Body of pancreas (tissue), 4 donors: ENCODE results near the gene CRTAP.

Source experiments
- POLR2A ChIP-seq, 3 donors: fragments of 450-650 bp; IDR thresholded peaks; one replicate each; pipeline ENCODE4 v1.6.1; 2016; ENCODE audit warnings: antibody characterized with exemption in 3 of 3, mild to moderate bottlenecking in 2 of 3
- TF ChIP-seq, protein P1 (sequence below), 7 experiments: fragments of 450-650 bp in 4 of 7; fragments of 200-600 bp in 3 of 7; sonication (generic) in 3 of 7; IDR thresholded peaks; one replicate each; pipeline ENCODE4 v1.5.1; 2016 to 2019; ENCODE audit warnings: antibody characterized with exemption in 7 of 7

DNA sequence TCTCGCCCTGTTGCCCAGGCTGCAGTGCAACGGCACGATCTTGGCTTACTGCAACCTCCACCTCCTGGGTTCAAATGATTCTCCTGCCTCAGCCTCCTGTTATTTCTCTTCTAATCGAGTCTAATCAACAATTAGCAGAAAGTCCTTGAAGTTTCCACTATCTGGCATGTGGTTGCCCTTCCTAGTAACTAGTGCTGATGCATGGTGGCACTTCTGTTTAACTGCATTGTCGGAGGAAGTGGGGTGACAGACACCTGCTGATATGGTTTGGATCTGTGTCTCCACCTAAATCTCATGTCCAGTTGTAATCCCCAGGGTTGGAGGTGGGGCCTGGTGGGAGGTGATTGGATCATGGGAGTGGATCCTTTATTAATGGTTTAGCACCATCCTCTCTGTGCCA is 9.2 kb downstream of the CRTAP start:
- no peak for TF ChIP-seq POLR2A (IDR thresholded peaks at IDR 0.05)
- TF ChIP-seq, protein P1, sequence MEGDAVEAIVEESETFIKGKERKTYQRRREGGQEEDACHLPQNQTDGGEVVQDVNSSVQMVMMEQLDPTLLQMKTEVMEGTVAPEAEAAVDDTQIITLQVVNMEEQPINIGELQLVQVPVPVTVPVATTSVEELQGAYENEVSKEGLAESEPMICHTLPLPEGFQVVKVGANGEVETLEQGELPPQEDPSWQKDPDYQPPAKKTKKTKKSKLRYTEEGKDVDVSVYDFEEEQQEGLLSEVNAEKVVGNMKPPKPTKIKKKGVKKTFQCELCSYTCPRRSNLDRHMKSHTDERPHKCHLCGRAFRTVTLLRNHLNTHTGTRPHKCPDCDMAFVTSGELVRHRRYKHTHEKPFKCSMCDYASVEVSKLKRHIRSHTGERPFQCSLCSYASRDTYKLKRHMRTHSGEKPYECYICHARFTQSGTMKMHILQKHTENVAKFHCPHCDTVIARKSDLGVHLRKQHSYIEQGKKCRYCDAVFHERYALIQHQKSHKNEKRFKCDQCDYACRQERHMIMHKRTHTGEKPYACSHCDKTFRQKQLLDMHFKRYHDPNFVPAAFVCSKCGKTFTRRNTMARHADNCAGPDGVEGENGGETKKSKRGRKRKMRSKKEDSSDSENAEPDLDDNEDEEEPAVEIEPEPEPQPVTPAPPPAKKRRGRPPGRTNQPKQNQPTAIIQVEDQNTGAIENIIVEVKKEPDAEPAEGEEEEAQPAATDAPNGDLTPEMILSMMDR (IDR thresholded peaks at IDR 0.05) = no peak
